HFF-Myc (cell line): ENCODE results near the gene EEFSEC.

Source experiments
- DNase-seq: peaks from one replicate; pipeline ENCODE4 v3.0.0-alpha.2; 2011; ENCODE audit warnings: low read depth; ENCODE audit errors: extremely low read depth
- H3K4me3 ChIP-seq: replicated peaks from 2 replicates; pipeline ENCODE4 v1.5.1; 2011; ENCODE audit warnings: low read depth, mild to moderate bottlenecking, control low read depth, low read length
- TF ChIP-seq, protein P1 (sequence below): IDR thresholded peaks from 2 replicates; pipeline ENCODE4 v1.5.1; 2012; ENCODE audit warnings: mild to moderate bottlenecking, low read depth, low read length, control low read depth; ENCODE audit errors: missing control alignments

Gene EEFSEC

DNA sequence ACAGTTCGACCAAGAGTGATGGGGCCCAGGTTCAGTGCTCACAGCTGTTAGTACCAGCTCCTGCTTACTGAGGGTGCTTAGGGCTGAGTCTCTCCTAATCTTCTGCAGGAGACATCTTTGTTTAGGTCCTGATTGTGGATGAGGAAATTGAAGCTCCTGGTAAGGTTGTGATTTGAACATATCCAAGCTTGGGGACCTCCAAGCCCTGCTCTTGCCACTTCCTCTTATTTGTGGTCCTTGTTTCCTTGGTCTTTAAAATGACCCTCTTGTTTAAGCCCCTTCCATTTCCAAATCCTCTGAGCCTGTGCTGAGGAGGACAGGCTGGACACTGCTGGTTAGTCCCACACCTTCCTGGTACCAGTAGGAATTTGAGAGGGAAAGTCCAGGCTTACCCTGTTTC is 87.0 kb downstream of the EEFSEC start:
- no peak for DNase-seq
- no peak overlapping the region for H3K4me3 ChIP-seq
- TF ChIP-seq, protein P1, sequence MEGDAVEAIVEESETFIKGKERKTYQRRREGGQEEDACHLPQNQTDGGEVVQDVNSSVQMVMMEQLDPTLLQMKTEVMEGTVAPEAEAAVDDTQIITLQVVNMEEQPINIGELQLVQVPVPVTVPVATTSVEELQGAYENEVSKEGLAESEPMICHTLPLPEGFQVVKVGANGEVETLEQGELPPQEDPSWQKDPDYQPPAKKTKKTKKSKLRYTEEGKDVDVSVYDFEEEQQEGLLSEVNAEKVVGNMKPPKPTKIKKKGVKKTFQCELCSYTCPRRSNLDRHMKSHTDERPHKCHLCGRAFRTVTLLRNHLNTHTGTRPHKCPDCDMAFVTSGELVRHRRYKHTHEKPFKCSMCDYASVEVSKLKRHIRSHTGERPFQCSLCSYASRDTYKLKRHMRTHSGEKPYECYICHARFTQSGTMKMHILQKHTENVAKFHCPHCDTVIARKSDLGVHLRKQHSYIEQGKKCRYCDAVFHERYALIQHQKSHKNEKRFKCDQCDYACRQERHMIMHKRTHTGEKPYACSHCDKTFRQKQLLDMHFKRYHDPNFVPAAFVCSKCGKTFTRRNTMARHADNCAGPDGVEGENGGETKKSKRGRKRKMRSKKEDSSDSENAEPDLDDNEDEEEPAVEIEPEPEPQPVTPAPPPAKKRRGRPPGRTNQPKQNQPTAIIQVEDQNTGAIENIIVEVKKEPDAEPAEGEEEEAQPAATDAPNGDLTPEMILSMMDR = no peak

DNA sequence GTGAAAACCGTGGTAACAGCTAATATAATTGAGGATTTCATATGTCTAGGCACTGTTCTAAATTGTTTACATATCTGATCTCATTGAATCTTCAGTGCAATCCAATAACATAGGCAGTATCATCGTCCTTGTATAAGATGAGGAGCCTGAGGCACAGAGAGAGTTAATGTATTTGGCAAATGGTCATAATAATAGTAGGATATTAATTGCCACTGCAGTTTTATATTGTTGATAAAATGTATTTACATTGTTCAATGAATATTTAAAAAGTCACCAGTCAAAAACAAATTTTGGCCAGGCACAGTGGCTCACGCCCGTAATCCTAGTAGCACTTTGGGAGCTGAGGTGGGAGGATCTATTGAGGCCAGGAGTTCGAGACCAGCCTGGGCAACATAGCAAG is 88.5 kb downstream of the EEFSEC start:
- H3K4me3 ChIP-seq = no peak overlapping the region
- no peak for DNase-seq
- TF ChIP-seq, protein P1 = no peak

DNA sequence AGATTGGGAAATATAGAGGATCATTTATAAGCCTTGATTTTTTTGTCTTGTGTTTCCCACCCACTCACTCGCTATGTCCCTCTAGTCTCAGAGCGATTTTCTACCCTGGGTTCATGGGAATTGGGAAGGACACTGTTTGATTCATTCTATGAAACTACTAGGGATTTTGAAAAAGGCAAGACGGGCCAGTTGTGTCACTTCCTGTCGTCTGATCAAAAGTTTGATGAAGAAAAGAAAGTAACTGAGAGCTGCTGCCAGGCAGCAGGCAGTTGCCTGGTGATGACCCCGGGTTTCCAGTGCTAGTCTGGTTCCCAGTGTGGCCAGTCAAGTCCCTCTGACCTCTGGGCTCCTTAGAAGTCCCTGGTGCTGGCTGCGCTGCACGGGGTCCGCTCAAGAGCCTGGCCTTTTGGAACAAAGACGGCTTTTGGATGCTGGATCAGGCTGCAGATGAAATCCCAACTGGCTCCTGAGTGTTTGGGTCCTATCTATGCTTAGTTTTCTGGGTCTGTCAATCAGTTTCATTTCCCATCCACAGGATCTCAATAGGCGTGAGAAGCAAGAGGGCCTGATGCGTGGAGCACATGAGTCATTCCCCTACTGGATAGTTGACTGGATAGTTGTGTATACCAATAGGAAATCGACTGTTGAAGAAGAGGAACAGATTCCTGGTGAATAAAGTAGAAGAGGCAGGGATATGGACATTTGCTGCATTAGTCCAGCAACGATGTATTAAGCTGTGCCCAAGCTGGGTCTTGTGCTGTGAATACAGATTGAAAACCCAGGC is 89.7 kb downstream of the EEFSEC start:
- TF ChIP-seq, protein P1 = no peak
- DNase-seq = no peak
- no peak overlapping the region for H3K4me3 ChIP-seq

DNA sequence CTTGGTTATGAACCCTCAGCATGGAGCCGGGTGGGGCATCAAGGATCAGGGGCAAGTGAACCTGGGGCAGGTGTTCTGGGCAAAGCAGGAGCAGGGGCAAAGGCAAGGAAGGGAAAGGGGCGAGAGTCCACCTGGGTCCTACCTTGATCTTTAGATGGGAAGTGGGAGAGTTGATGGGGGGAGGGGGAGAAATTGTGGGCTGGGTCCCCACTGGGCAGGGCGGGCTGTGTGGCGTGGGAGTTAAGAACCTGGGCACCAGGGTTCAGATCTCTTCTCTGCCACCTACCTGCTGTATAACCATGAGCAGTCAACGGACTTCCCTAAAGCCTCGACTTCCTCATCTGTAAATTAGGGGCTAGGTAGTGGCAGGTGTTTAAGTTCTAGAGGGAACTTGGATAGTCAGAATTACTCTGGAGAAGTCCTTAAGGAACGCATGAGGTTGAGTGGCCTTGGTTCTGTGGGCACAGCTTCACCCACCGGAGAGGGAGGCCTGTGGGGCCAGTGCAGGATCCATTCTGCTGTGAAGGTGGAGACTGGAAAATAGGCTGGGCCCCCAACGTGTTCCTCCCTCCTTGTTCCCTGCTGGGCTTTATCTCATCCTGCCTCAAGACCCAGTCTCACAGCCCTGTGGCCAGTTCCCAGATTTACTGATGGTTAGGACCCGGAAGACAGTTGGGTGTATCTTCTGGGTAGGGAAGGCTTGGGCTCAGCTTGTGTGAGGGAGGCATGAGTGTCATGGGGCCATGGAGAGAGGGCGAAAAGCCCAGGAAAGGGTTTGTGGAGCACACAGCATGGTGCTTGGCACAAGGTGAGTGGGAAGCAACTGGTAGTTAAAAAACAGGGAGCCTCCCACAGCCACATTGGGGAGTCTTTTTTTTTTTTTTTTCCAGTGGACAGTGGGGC is 90.6 kb downstream of the EEFSEC start:
- no peak for DNase-seq
- no peak overlapping the region for H3K4me3 ChIP-seq
- TF ChIP-seq, protein P1 = no peak

DNA sequence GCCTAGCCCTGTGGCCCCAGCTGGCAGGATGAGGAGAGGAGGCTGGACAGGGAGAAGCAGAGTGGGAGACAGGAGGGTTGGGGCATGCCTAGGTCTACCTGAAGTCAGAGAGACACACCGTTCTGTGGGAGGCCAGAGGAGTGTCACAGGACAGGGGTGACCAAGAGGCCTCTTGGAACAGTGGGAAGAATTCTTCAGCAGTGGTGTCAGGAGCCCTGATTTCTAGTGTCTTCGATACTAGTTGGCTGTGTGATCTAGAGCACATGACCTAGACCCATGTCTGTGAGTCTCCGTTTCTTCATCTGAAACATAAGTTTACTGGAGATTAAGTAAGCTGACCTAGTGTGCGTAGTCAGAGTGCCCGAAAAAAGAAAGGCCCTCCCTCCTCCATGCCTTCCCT is 92.2 kb downstream of the EEFSEC start:
- TF ChIP-seq, protein P1 = no peak
- no peak overlapping the region for H3K4me3 ChIP-seq
- no peak for DNase-seq

DNA sequence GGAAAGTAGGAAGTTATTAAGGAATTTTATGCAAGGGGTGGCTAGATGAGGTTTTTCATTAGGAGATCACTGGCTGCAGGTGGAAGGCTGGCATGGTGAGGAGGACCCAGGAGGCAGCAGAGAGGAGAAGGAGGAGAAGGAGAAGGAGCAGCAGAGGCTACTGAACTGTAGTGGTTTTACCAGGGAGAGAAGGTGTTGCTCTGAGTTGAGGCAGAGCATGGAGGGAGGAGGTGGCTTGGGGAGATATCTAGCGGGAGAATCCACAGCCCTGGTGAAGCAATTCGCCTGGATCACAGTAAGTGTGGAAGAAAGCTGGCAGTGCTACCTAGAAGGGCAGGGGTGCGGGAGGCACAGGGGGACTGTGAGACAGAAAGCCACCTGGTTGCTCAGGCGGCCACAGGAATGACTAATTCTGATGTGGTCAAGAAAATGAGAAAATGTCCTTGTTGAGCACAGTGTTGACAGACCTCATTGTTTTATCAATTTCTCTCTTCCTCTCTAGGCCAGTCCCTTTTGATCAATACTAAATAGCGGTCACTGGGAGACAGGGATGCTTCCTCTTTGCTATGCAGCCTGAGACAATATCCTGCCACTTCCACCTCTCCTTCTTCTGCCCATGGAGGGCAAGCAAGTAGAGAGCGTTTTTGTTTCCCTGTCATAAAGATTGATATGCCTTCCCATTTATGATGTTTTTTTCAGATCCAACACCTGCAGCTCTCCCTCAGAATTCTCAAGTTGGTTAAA is 94.6 kb downstream of the EEFSEC start:
- TF ChIP-seq, protein P1 = no peak
- H3K4me3 ChIP-seq = no peak overlapping the region
- DNase-seq = no peak
